GM23338 (cell line): ENCODE data around the gene ZFYVE28.

ENCODE experiments used
- CREB1 ChIP-seq: fragments of 250-450 bp; sonication (Bioruptor Pico); IDR thresholded peaks from 2 replicates; pipeline ENCODE4 v1.5.0; 2020; ENCODE audit warnings: low read depth, mild to moderate bottlenecking, moderate library complexity
- EZH2 ChIP-seq: fragments of 200-600 bp; sonication (generic); IDR thresholded peaks from one replicate; pipeline ENCODE4 v1.8.0; 2017; ENCODE audit warnings: antibody characterized with exemption, mild to moderate bottlenecking, low read depth; ENCODE audit not compliant: unreplicated experiment
- EZH2phosphoT487 ChIP-seq: fragments of 200-600 bp; sonication (generic); IDR thresholded peaks from one replicate; pipeline ENCODE4 v1.8.1; 2018; ENCODE audit warnings: antibody characterized with exemption; ENCODE audit not compliant: unreplicated experiment
- JUNB ChIP-seq: IDR thresholded peaks from one replicate; pipeline ENCODE4 v1.6.1; 2016; ENCODE audit warnings: antibody characterized with exemption; ENCODE audit not compliant: unreplicated experiment
- NANOG ChIP-seq: IDR thresholded peaks from 2 replicates; pipeline ENCODE4 v1.6.1; 2016; ENCODE audit warnings: antibody characterized with exemption, borderline replicate concordance
- POLR2AphosphoS5 ChIP-seq: IDR thresholded peaks from 2 replicates; pipeline ENCODE4 v1.6.1; 2016; ENCODE audit warnings: antibody characterized with exemption, low read depth
- STAT1 ChIP-seq: IDR thresholded peaks from one replicate; pipeline ENCODE4 v1.6.1; 2016; ENCODE audit warnings: antibody characterized with exemption; ENCODE audit not compliant: unreplicated experiment
- ZNF114 ChIP-seq: fragments of 250-450 bp; sonication (Bioruptor Pico); IDR thresholded peaks from 2 replicates; pipeline ENCODE4 v1.5.0; 2020; ENCODE audit warnings: mild to moderate bottlenecking, moderate library complexity
- ZNF331 ChIP-seq: fragments of 250-450 bp; sonication (Bioruptor Pico); IDR thresholded peaks from 2 replicates; pipeline ENCODE4 v1.5.0; 2020; ENCODE audit warnings: low read depth, mild to moderate bottlenecking, moderate library complexity
- TF ChIP-seq, protein P1 (sequence below), 2 experiments: fragments of 200-600 bp in 1 of 2; sonication (generic) in 1 of 2; conservative IDR thresholded peaks; 2 replicates each; pipeline versions ENCODE4 v1.5.1 to v1.6.1; 2016 to 2017; ENCODE audit warnings: antibody characterized with exemption in 2 of 2, low read depth in 2 of 2, mild to moderate bottlenecking in 2 of 2, moderate library complexity in 1 of 2
- TF ChIP-seq, protein P2 (sequence below): IDR thresholded peaks from one replicate; pipeline ENCODE4 v1.6.1; 2018; ENCODE audit warnings: antibody characterized with exemption; ENCODE audit not compliant: unreplicated experiment
- TF ChIP-seq, protein P3 (sequence below): IDR thresholded peaks from 2 replicates; pipeline ENCODE4 v1.6.1; 2016; ENCODE audit warnings: antibody characterized with exemption
- TF ChIP-seq, protein P4 (sequence below): fragments of 250-450 bp; sonication (Bioruptor Pico); IDR thresholded peaks from 2 replicates; pipeline ENCODE4 v1.5.0; 2020; ENCODE audit warnings: mild to moderate bottlenecking, moderate library complexity

DNA sequence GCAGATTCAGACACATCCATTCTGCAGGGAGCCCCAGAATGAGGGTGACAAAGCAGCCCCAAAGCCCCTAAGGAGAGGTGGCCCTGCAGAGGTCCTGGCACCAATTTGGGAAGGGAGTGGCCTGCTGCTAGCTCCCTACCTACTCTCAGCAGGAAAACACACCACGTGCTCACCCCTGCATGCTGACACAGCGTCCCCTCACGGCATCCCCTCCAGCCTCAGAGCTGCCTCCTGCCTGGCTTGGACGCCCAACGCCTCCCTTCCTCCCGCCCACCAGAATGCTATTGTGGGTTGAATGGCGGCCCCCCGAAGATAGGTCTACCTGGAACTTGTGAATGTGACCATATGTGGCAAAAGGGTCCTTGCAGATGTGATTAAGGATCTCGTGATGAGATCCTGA, 28.8 kb downstream of the ZFYVE28 start:
- TF ChIP-seq, protein P1, sequence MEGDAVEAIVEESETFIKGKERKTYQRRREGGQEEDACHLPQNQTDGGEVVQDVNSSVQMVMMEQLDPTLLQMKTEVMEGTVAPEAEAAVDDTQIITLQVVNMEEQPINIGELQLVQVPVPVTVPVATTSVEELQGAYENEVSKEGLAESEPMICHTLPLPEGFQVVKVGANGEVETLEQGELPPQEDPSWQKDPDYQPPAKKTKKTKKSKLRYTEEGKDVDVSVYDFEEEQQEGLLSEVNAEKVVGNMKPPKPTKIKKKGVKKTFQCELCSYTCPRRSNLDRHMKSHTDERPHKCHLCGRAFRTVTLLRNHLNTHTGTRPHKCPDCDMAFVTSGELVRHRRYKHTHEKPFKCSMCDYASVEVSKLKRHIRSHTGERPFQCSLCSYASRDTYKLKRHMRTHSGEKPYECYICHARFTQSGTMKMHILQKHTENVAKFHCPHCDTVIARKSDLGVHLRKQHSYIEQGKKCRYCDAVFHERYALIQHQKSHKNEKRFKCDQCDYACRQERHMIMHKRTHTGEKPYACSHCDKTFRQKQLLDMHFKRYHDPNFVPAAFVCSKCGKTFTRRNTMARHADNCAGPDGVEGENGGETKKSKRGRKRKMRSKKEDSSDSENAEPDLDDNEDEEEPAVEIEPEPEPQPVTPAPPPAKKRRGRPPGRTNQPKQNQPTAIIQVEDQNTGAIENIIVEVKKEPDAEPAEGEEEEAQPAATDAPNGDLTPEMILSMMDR (conservative IDR thresholded peaks at IDR 0.05; ENCODE audit: low read depth in 2 of 2), result no peak
- no peak for TF ChIP-seq EZH2
- TF ChIP-seq, protein P2, sequence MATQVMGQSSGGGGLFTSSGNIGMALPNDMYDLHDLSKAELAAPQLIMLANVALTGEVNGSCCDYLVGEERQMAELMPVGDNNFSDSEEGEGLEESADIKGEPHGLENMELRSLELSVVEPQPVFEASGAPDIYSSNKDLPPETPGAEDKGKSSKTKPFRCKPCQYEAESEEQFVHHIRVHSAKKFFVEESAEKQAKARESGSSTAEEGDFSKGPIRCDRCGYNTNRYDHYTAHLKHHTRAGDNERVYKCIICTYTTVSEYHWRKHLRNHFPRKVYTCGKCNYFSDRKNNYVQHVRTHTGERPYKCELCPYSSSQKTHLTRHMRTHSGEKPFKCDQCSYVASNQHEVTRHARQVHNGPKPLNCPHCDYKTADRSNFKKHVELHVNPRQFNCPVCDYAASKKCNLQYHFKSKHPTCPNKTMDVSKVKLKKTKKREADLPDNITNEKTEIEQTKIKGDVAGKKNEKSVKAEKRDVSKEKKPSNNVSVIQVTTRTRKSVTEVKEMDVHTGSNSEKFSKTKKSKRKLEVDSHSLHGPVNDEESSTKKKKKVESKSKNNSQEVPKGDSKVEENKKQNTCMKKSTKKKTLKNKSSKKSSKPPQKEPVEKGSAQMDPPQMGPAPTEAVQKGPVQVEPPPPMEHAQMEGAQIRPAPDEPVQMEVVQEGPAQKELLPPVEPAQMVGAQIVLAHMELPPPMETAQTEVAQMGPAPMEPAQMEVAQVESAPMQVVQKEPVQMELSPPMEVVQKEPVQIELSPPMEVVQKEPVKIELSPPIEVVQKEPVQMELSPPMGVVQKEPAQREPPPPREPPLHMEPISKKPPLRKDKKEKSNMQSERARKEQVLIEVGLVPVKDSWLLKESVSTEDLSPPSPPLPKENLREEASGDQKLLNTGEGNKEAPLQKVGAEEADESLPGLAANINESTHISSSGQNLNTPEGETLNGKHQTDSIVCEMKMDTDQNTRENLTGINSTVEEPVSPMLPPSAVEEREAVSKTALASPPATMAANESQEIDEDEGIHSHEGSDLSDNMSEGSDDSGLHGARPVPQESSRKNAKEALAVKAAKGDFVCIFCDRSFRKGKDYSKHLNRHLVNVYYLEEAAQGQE, result no peak
- TF ChIP-seq POLR2AphosphoS5, result no peak
- TF ChIP-seq CREB1, result no peak
- TF ChIP-seq, protein P3, sequence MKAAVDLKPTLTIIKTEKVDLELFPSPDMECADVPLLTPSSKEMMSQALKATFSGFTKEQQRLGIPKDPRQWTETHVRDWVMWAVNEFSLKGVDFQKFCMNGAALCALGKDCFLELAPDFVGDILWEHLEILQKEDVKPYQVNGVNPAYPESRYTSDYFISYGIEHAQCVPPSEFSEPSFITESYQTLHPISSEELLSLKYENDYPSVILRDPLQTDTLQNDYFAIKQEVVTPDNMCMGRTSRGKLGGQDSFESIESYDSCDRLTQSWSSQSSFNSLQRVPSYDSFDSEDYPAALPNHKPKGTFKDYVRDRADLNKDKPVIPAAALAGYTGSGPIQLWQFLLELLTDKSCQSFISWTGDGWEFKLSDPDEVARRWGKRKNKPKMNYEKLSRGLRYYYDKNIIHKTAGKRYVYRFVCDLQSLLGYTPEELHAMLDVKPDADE, result no peak
- no peak for TF ChIP-seq EZH2phosphoT487
- no peak for TF ChIP-seq JUNB
- no peak for TF ChIP-seq ZNF331 (CRISPR knock-in tag)
- no peak for TF ChIP-seq STAT1
- no peak for TF ChIP-seq NANOG
- TF ChIP-seq ZNF114 (CRISPR knock-in tag), result no peak
- TF ChIP-seq, protein P4, sequence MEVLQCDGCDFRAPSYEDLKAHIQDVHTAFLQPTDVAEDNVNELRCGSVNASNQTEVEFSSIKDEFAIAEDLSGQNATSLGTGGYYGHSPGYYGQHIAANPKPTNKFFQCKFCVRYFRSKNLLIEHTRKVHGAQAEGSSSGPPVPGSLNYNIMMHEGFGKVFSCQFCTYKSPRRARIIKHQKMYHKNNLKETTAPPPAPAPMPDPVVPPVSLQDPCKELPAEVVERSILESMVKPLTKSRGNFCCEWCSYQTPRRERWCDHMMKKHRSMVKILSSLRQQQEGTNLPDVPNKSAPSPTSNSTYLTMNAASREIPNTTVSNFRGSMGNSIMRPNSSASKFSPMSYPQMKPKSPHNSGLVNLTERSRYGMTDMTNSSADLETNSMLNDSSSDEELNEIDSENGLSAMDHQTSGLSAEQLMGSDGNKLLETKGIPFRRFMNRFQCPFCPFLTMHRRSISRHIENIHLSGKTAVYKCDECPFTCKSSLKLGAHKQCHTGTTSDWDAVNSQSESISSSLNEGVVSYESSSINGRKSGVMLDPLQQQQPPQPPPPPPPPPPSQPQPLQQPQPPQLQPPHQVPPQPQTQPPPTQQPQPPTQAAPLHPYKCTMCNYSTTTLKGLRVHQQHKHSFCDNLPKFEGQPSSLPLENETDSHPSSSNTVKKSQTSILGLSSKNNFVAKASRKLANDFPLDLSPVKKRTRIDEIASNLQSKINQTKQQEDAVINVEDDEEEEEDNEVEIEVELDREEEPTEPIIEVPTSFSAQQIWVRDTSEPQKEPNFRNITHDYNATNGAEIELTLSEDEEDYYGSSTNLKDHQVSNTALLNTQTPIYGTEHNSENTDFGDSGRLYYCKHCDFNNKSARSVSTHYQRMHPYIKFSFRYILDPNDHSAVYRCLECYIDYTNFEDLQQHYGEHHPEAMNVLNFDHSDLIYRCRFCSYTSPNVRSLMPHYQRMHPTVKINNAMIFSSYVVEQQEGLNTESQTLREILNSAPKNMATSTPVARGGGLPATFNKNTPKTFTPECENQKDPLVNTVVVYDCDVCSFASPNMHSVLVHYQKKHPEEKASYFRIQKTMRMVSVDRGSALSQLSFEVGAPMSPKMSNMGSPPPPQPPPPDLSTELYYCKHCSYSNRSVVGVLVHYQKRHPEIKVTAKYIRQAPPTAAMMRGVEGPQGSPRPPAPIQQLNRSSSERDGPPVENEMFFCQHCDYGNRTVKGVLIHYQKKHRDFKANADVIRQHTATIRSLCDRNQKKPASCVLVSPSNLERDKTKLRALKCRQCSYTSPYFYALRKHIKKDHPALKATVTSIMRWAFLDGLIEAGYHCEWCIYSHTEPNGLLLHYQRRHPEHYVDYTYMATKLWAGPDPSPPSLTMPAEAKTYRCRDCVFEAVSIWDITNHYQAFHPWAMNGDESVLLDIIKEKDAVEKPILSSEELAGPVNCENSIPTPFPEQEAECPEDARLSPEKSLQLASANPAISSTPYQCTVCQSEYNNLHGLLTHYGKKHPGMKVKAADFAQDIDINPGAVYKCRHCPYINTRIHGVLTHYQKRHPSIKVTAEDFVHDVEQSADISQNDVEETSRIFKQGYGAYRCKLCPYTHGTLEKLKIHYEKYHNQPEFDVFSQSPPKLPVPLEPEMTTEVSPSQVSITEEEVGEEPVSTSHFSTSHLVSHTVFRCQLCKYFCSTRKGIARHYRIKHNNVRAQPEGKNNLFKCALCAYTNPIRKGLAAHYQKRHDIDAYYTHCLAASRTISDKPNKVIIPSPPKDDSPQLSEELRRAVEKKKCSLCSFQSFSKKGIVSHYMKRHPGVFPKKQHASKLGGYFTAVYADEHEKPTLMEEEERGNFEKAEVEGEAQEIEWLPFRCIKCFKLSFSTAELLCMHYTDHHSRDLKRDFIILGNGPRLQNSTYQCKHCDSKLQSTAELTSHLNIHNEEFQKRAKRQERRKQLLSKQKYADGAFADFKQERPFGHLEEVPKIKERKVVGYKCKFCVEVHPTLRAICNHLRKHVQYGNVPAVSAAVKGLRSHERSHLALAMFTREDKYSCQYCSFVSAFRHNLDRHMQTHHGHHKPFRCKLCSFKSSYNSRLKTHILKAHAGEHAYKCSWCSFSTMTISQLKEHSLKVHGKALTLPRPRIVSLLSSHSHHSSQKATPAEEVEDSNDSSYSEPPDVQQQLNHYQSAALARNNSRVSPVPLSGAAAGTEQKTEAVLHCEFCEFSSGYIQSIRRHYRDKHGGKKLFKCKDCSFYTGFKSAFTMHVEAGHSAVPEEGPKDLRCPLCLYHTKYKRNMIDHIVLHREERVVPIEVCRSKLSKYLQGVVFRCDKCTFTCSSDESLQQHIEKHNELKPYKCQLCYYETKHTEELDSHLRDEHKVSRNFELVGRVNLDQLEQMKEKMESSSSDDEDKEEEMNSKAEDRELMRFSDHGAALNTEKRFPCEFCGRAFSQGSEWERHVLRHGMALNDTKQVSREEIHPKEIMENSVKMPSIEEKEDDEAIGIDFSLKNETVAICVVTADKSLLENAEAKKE (CRISPR knock-in tag), result no peak
